GM21825 (cell line): ENCODE results near the gene PPP1R9A.

Source experiments
- ATAC-seq: cut with Tn5 transposase; IDR thresholded peaks from one replicate; pipeline ENCODE4 v1.9.1; 2021; ENCODE audit warnings: mild to moderate bottlenecking, moderate library complexity; ENCODE audit not compliant: unreplicated experiment

The PPP1R9A gene

DNA sequence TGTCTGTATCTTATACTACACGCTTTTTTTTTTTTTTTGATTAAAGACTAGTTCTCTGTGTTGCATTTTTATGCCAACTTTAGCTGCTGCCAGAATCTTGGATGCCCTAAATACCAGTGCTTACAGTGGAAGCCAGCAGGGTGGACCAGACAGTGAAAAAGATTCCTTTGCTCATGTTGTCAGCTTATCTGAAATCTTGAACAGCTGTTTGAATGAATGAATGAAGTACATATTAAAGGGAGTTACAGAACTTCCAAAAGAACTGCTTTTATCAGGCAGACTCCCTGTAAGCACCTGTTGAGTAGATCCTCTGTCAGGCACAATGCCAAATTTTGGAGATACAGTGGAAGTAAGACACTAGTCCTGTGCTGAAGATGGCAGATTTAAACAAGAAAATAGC lies 184.9 kb downstream of the PPP1R9A start:
- ATAC-seq: no peak

GRCh38 chr7:95095259-95095965 lies 188.0 kb downstream of the PPP1R9A start:
- ATAC-seq: no peak

- no peak for ATAC-seq
These were observed 188.7 kb downstream of the PPP1R9A start for GRCh38 chr7:95095966-95096540.

- ATAC-seq: no peak
These were observed 189.9 kb downstream of the PPP1R9A start for GRCh38 chr7:95097291-95097690.

DNA sequence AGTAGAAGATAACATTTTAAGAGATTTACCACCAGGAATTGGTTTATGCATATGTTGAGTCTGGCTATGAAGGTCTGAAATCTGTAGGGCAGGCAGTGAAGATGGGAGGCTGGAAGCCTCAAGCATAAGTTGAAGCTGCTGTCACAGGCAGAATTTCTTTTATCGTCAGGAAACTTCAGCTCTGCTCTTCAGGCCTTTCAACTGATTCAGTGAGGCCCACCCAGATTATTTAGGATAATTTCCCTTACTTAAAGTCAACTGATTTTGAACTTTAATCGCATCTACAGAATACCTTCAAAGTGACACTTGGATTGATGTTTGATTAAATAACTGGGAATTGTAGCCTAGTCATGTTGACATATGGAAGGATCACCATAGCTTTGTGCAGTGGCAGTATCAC lies 190.5 kb downstream of the PPP1R9A start:
- no peak for ATAC-seq

- no peak for ATAC-seq
These were observed 191.7 kb downstream of the PPP1R9A start for GRCh38 chr7:95099106-95099505.

DNA sequence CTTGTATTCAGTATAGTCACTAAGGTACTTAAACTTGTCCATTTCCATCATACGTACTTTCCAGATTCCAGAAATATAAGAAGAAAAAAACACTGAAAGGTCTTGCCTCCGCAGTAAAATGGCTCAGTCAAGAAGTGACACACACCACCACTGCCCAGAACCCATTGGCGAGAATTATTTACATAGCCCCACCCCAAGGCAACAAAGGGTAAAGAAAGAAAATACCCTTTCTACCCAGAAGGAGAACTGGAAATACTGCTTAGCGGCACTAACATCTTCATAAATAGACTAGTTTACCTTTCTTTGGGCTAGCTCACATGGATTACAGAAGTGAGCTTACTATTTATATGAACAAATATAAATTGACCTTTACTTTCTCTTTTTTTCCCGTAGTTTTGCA lies 194.0 kb downstream of the PPP1R9A start:
- ATAC-seq: no peak

DNA sequence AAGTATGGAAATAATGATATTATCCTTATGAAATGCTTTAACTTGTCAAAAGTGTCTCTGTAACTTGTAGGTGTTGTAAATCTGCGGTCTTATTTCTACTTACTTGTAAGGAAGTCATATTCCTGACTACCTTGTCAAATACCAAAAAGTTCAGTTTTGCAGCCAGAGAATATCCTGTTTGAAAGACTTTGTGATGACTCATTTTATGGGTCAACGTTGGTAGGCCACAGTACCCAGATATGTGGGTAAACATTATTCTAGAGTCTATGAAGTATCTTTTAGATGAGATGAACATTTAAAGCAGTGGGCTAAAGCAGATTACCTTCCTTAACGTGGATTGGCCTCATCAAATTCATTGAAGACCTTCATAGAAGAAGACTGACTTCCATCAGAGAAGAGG lies 195.3 kb downstream of the PPP1R9A start:
- no peak for ATAC-seq

DNA sequence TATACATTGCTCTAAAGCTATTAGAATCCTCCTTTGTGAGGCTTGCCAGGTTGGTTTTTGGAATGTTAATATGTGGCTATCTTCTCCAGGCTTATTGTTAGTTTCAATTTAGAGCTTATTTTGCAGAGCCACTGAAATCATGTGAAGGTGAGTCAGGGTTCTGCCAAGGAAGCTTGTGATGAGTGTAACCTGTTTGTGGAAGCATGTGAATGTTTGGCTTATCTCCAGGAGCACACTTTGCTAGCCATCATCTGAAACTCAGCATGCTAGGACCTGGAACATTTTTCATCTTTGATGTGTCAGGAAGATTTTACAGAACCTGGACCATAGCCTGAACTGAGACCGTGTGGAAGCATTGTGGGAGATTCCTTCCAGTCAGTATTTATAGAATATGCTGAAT lies 197.3 kb downstream of the PPP1R9A start:
- ATAC-seq: no peak

- ATAC-seq: no peak
These were observed 198.2 kb downstream of the PPP1R9A start for GRCh38 chr7:95105627-95106026.

DNA sequence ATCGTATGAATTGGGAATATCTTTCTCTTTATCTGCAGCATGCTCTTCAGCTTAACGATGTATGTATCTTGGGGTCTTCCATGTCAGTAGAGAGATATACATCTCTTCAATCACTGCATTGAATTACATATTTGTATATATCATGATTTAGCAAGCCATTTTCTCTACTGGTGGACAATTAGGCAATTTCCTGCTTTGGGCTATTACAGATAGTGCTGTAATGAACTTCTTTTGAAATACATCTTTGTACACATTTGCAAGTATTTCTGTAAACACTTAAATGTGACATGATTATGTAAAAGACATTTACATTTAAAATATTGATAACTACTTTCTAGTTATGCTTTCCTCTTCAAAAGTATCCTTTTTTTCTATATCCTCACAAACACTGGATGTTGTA lies 199.0 kb downstream of the PPP1R9A start:
- ATAC-seq: no peak

GRCh38 chr7:95110707-95111106 lies 203.3 kb downstream of the PPP1R9A start:
- no peak for ATAC-seq

GRCh38 chr7:95113590-95113989 lies 206.2 kb downstream of the PPP1R9A start:
- no peak for ATAC-seq

DNA sequence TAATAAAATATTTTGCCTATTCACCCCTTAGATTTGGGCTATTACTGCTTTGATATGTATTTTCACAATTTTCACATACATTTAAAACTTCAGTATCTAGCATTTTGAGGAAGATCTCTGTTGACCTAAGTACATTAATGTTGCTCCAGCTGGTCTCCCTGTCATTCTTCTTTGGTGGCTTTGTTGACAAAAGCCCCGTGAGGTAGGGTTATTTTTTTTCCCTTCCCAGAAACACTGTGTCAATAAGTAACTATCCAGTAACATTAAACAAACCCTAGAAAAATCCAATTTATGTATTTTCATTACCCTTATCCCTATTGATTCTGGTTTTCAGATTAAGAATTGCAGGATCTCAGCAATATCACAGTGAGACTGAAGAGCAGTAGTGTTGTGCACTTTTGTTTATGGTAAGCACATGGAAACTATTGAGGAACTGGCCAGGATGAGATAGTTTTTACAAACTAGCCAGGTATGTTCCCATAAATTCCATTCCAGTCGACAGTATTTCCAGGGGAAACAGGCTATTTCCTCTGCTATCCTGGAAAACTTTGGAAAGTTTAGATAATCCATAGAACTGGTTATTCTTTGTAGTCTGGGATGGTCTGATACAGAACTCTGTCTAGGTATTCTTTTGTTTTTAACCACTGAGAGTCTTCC lies 218.8 kb downstream of the PPP1R9A start:
- ATAC-seq: no peak

- no peak for ATAC-seq
These were observed 225.1 kb downstream of the PPP1R9A start for GRCh38 chr7:95132500-95132899.

DNA sequence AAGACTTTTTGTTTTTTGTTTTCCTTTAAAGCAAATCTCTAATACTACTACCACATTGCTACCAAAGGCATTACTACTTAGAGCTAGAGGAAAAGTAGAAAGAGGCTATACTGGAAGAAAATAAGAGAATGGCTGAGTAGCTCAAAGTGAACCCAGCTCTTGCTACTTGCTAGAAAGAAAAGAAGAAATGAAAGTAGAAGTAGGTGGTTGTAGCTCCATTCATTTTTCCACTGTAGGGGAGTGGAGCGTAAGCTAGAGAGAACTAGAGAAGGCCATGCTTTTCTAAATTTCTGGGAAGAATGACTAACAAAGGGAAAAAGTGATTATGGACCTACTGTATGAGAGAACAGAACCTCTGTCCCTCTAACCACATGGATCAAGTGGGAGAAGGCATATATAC lies 232.5 kb downstream of the PPP1R9A start:
- ATAC-seq: no peak

DNA sequence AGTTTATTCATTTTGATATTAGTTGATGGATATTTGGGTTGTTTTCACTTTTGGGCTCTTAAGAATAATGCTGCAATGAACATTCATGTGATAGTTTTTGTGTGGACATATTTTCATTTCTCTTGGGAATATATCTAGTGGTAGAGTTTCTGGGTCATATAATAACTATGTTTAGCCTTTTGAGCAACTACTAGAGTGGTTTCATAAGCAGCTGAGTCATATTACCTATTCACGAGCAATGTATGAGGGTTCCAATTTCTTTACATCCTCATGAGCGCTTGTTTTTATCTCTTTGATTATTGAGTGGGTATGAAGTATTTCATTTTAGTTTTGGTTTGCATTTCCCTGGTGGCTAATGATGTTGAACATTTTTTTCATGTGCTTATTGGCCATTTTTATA lies 234.4 kb downstream of the PPP1R9A start:
- no peak for ATAC-seq

GRCh38 chr7:95144256-95144655 lies 236.9 kb downstream of the PPP1R9A start:
- ATAC-seq: no peak

GRCh38 chr7:95155965-95156364 lies 248.6 kb downstream of the PPP1R9A start:
- no peak for ATAC-seq

- ATAC-seq: no peak
These were observed 250.0 kb downstream of the PPP1R9A start for GRCh38 chr7:95157381-95157780.

DNA sequence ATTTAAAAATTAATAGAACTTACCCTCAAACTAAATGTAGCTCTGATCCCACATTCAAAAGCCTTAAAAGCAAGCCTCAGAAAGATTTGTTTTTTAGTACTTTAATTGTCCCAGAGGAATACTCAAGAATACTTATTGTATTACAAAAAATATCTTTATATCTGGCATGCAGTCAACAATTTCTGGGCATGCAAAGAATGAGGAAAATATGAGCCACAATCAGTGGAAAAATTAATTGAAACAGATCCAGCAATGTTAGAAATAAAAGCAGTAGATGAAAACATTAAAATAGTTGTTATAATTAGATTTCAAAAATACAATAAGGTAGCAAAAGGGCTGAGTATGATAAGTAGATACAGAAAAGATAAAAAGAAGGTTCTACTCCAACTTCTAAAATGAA lies 262.3 kb downstream of the PPP1R9A start:
- ATAC-seq: no peak

- ATAC-seq: no peak
These were observed 265.0 kb downstream of the PPP1R9A start for GRCh38 chr7:95172420-95172819.
